SIG-M5 treated with dmso at 0.1 percent for 504 hours (cell line): ENCODE data around the gene KRT39.
A peak's percentile ranks its signal among the peaks of the same experiment; 100 is the strongest.
"Not testable (repeated sequence)": the region's sequence is repeated elsewhere in the genome, so short reads cannot be mapped to it uniquely, and the experiment has no call there.

ENCODE experiments used
- DNase-seq: peaks from one replicate; lab custom pipeline; 2025; ENCODE audit not compliant: unreplicated experiment; lab: John Stamatoyannopoulos, UW

KRT39 gene

GRCh38 chr17:40942553-40942952, 24.2 kb downstream of the KRT39 start:
- DNase-seq = no peak

GRCh38 chr17:40940266-40940665, 26.5 kb downstream of the KRT39 start:
- DNase-seq = no peak

- DNase-seq = no peak
Observed at GRCh38 chr17:40938981-40939380, 27.8 kb downstream of the KRT39 start.

GRCh38 chr17:40937384-40937819, 29.3 kb downstream of the KRT39 start, which contains the start of gene KRT23:
Gene KRT23, minus strand, starts transcription at chr17:40937646. Its CDS starts 1,043 bp downstream, at chr17:40936603.
- DNase-seq = no peak

DNA sequence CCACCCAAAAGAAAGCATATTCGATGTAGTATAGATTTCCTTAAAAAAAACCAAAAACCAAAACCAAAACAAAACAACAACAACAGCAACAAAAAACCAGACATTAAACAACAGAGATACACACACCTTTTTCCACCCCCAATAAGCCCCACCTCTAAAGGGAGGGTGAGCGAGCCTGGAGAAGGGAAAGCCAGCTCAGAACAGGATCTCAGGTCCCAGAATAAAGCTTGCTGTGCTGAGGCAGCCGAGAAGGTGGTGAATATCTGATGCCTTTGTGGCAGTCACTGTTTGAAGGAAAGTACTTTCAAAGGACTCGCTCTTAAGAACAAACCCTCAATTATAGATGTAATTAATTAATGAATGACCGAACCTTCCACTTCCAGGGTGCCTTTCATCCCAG, 29.8 kb downstream of the KRT39 start:
- DNase-seq = no peak

- DNase-seq = no peak
Observed at GRCh38 chr17:40936437-40936971, 30.2 kb downstream of the KRT39 start.

DNA sequence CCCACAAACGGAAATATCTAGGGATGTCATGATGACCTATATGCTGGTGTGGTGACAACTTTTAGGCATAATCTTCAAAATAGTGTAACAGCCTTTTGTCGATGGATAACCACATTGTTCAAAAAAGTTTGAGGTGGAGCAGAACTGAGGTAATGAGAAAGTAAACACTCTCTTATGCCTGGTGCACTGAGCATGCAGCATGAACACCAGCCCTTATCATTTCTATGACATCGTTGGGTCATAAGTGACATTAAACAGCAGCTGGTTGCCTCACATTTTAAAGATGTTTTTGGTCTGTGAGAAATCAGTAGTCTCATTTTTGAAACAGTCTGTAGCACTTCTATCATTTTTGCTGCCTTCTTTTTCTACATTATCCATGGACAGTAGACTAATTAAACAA, 31.1 kb downstream of the KRT39 start:
- DNase-seq = no peak

GRCh38 chr17:40932608-40933007, 34.1 kb downstream of the KRT39 start:
- DNase-seq = no peak

GRCh38 chr17:40931311-40931710, 35.4 kb downstream of the KRT39 start:
- DNase-seq = no peak

DNA sequence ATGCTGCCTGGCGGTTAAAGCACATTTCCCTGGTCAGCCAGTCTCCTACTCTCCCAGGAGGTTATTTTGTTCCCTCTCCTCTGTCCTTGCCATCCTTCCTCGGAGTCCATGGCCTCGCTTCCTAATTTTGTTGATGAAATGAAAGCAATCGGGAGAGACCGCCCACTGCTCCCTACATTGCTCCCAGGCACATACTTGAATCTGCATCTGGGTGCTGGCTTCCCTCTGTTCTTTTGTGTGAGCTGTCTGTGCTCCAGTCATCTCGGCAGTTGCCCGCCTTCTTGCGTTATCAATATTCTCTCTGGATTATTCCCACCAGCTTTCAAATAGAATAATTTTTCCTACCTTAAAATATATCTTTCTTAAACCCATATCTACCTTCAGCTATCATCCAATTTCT, 40.4 kb downstream of the KRT39 start:
- no peak for DNase-seq

GRCh38 chr17:40922239-40922638, 44.5 kb downstream of the KRT39 start:
- DNase-seq = peak; percentile 45

- no peak for DNase-seq
Observed at GRCh38 chr17:40921026-40921425, 45.7 kb downstream of the KRT39 start.

- not testable (repeated sequence) for DNase-seq
Observed at GRCh38 chr17:40917116-40917515, 49.6 kb downstream of the KRT39 start.

DNA sequence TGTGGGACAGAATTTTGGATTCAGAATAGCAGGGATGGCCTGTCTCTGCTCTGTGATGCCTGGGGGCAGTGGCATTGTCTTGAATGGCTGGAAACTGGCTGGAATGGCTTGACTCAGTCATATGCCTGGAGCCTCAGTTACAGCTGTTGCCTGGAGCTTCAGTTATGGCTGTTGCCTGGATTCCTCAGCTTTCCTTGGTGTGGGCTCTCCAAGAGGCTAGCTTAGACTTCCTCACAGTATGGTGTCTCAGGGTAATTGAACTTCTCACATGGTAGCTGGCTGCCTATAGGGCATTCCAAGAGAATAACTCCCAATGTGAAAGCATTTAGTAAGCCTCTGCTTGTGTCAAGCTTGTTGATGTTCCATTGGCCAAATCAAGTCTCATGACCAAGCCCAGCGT, 50.4 kb downstream of the KRT39 start:
- DNase-seq = no peak

DNA sequence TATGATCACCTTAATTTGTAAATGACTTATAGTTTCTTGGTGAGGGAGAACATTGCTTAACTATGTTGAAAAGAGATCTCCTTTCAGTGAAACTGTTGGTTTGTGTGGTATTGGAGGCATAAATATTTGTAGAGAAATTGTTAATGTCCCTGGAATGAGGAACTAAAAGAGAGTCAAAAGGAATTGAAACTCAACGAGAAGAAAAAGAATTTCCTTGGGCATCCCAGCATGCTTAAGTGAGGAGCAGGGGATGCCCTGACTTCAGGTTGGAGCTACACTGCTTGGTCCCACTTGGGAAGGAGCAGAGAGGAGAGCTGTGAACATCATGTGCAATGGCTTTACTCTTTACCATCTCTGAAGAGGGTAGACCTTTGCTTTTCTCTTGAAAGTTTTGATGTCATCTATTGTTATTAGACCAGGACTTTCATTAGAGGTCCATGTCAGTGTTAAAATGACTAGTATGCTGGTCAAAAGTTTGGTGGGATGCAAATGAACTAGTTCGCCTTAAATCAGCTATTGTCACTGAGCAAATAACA, 51.0 kb downstream of the KRT39 start:
- peak; percentile 54 for DNase-seq

- DNase-seq = peak; percentile 79
Observed at GRCh38 chr17:40915199-40915661, 51.5 kb downstream of the KRT39 start.

DNA sequence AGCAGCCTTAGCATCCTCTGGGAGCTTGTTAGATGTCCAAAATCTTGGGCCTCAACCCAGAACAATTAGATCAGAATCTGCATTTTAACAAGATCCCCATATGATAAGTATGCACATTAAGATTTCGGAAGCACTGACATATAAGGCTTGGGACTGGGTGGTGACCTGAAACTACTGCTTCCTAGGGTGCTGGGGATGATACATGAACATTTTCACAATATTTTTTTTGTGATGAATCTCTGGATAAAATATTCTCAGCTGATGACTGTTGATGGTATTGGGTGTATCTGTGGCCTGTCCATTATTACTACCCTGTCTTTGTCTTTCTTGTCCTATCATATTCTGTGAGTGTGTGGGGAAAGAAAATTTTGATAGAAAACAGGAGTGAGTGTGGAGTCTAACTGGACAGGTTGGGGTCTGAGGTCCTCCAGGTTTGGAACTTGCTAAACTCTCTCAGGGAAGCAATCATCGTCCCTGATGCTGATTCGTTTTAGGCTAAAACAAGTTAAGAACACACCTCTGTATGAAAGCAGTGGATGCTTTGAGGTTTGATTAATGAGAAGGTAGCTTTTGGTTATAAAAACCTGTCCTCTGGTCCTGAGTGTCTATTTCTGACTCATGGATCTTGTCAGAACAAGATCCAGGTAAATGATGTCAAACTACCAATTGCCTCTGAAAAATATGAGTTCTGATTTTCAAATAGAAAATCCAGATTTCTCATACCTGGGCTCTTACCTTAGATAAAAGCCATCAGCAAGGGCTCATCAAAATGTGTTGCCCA, 52.5 kb downstream of the KRT39 start:
- DNase-seq = no peak

- no peak for DNase-seq
Observed at GRCh38 chr17:40912486-40913210, 54.1 kb downstream of the KRT39 start.

GRCh38 chr17:40910441-40910841, 56.3 kb downstream of the KRT39 start:
- no peak for DNase-seq

DNA sequence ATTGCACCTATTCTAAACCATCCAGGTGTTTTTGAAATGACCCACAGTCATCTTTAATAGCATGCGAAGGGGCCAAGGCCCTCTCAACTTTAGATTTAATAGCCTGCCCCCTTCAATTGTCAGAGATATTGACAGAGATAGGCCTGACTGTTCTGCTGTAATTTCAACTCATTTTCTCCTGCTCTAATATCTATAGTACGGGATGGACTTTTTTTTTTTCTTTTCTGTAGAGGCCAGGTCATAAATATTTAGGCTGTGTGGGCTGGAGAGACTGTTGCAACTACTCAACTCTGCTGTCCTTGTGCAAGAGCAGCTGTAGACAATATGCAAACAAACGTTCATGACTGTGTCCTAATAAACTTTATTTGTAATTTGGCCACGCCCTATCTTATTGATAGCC, 57.0 kb downstream of the KRT39 start:
- peak; percentile 9 for DNase-seq

GRCh38 chr17:40909351-40909750, 57.4 kb downstream of the KRT39 start:
- DNase-seq = peak; percentile 83
